GM21447 (cell line): ENCODE measurements around the gene FOXF1.

Experiments
- ATAC-seq: cut with Tn5 transposase; IDR thresholded peaks from one replicate; pipeline ENCODE4 v1.9.1; 2021; ENCODE audit not compliant: unreplicated experiment

FOXF1 gene

DNA sequence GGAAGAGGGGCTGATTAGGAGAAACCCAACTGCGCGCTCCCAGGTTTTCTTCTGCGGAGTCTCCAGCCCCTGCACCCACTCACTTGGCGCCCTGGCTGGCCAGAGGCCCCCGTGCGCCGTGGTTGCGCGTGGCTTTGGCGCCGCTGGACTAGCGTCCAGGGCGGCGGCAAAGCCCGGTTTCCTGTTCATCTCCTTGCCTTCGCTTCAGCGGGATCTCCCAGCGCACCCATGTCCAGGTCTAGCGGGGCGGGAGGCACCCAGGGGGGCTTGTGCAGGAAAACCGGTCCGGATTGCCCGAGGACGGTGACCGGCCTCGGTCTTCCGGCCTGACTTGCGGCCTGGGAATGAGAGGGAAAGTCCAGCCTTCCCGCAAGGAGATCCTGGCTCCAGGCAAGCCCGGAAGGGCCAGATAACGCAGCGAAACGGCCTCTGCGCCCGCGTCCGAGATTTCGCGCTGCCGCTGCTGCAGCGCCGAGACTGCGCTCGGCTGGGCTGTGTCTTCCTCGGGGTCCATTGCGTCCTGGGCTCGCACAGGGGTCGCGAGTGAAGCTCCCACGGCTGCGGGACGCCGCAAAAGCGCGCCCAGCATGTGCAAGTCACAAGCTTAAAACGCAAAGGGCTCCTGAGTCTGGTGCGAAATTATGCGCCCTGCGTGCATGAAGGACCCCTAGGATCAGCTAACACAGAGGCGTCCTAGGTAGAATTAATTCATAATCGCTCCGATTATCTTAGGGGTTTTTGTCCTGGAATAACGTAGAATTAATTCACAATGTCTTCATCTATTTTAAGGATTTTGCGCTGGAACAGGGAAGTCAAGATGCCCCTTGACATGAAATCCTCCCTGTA, 5.7 kb downstream of the FOXF1 start:
- ATAC-seq = no peak

- ATAC-seq = no peak
Observed at GRCh38 chr16:86516623-86517003, 6.3 kb downstream of the FOXF1 start.

DNA sequence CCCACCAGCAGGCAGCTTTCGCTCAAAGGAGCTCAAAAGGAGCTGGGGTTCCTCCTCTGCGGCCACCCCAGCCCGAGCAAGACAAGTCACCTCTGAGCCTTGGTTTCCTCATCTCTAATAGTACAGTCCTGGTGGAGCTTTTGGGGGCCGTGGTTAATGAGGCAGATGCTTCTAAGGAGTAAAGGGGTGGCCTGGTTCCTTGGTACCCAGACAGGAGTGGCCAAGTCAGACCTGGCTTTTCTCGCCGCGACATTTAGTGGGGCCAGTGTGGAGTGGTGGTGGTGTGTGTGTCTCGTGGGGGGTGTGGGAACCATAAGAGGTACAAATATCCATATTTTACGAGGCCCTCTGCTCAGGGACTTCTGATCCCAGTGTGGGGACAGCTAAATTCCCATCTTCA, 6.7 kb downstream of the FOXF1 start:
- ATAC-seq = no peak

DNA sequence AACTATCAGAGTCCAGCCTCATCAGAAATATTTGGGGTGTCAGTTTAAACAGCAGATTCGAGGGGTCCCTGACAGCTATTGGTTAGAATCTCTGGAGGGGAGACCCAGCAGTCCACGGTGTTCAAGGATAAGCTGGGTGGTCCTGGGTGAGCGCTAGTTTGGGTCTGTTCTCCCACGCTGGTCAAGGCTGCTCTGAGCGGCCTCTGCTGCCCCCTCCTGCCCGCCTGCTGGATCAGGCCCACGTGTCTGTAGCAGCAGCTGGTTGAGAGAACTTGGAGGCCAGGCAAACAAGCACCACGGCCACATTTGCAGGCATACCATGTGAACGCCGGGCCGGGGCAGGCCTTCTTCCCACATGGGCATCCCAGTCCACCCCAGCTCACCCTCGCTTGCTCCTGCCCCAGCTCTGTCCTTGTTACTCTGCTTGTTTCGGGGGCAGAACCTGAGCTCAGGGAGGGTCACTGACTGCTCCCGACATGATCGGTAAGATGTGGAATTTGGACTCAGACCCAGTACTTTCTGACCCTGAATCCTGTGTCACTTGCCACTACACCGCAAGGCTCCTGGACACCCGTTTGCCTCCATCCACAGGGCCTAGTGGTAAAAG, 7.4 kb downstream of the FOXF1 start:
- no peak for ATAC-seq

DNA sequence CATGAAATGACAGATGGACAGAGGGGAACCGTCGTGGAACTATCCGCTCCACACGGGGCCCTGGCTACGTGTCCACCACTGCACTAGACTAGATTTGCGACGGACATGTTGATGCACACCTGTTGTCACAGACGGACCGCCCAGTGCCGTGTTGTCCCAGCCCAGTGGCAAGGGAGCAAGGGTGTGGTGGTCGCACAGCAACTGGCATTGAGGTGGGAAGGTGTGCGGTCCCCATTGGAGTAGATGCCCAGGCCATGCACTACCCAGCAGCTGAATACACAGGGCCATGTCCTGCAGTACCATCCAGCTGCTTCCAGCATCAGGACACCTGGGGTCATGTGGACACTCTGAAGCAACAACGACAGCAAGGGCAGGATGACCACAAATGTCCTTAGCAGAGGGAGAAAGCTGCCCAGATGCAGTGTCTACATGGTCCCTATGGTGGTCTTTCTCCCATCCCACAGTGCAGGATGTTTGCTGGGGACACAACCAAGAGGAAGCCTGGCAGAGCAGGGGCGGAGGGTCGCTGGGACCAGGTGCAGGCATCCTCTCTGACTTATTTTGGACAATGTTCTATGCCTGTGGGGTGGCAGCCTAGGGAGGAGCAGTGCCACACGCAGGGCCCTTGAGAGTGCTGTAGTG, 8.8 kb downstream of the FOXF1 start:
- no peak for ATAC-seq

GRCh38 chr16:86519649-86520316, 9.5 kb downstream of the FOXF1 start:
- no peak for ATAC-seq

- ATAC-seq = no peak
Observed at GRCh38 chr16:86520317-86521210, 10.2 kb downstream of the FOXF1 start.

- ATAC-seq = no peak
Observed at GRCh38 chr16:86521236-86522197, 11.2 kb downstream of the FOXF1 start.

DNA sequence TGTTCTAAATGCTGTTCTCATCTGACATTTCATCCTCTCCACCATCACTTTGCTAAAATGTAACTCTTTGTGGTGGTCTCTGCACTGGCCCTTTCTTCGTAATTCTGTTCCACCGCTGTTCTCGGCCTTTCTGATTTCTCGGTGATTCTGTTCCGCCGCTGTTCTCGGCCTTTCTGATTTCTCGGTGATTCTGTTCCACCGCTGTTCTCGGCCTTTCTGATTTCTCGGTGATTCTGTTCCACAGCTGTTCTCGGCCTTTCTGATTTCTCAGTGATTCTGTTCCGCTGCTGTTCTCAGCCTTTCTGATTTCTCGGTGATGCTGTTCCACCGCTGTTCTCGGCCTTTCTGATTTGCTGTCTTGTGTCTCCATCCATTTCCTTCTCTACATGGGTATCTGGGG, 12.3 kb downstream of the FOXF1 start:
- ATAC-seq = no peak

DNA sequence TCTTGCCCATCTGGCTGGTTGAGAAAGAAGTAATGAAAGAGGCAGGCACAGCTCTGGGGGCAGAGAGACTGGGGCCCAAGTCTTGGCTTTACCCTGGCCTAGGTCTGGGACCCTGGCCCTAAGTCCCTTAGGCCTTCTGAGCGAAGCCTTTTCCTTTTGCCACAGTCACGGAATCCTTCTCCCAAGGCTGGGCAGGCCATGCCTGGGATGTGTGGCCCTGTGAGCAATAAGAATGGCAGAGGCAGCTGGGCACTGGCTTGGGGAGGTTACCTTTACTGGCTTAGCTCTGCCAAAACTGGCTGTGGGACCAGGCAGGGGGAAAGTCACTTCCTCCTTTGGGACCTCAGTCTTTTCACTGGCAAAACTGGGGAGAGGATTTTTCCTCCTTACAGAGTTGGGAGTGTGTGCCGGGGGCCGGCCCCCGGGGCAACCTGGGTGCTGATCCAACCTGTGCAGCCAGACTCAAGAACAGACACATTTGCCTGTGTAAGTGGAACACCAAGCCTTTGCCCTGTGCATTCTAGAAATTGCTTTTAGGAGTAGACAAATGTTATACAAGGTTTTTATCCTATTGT, 12.9 kb downstream of the FOXF1 start:
- ATAC-seq = no peak

DNA sequence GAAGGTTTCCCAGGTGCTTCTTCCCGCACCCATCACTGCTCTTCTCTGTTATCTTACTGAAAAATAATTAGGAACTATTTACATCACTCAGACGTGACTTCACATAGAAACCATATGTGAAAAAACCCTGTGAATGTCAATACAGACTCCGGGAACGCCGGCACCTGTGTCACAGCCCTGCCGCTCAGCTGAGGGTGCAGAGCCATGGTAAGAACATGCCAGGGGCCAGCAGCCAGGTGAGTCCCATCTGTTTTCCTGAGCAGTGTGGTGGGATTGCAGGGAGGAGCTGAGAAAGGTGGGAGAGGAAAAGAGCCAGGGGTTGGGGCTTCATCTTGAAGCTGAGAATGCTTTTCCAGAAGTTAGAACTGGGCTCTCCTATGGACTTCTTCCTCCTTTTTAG, 13.7 kb downstream of the FOXF1 start:
- no peak for ATAC-seq

GRCh38 chr16:86525696-86526095, 15.4 kb downstream of the FOXF1 start:
- ATAC-seq = no peak

- no peak for ATAC-seq
Observed at GRCh38 chr16:86527366-86527765, 17.0 kb downstream of the FOXF1 start.

DNA sequence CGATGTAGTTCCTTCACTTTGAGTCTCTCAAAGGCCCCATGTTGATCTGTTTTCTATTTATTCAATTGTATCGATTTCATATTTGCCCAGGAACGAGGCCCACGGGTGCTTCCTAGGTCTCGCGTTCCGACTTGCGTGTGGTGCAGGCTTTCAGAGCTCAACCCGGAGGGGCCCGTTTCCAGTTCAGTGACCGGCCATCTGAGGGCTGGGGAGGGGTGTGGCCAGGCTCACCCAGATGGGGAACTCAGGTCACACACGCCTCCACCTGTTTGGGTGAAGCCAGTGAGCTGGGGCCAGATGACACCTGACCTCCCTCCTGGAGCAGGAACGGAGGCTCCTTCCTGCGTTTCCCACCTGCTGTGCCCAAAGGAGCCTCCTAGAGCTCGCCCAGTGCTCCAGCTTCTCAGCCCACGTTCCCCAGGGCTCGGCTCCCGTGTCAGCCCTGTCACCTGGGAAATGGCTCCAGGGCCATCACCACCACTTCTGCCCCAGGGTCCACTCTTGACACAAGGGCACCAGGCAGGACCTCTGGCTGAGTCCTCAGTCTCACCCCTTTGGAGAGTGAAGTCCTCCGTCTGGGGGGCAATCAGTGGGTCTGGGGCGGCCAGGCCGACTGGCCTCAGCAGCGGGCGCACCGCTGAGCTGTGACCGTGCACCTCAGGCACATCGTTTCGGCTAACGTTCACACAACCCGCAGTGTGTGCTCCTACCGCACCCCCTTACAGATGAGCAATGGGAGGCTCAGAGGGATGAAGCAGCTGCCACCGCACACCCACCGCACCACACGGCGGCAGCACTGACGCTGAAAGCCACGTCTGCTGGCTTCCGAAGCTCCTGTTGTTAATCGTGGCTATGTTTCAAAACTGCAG, 18.0 kb downstream of the FOXF1 start:
- ATAC-seq = no peak

DNA sequence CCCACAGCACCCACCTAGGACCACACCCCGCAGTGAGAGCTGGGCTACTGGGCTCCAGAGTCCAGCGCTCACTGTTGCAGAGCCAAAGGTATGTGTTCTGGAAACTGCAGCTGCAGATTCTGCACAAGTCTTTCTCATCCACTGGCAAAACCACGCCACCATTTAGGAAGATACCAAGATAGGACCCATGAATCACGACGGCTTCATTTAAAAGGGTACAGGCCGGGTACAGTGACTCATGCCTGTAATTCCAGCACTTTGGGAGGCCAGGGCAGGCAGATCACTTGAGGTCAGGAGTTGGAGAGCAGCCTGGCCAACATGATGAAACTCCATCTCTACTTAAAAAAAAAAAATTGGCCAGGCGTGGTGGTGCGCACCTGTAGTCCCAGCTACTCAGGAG, 18.8 kb downstream of the FOXF1 start:
- ATAC-seq = no peak

GRCh38 chr16:86530251-86531190, 20.2 kb downstream of the FOXF1 start:
- ATAC-seq = no peak

- no peak for ATAC-seq
Observed at GRCh38 chr16:86531191-86531545, 20.8 kb downstream of the FOXF1 start.
